ENCODE measurements around the gene SGSM2.
A peak's percentile ranks its signal among the peaks of the same experiment; 100 is the strongest.
"Not testable (repeated sequence)": the region's sequence is repeated elsewhere in the genome, so short reads cannot be mapped to it uniquely, and the experiment has no call there.

SGSM2 gene

GRCh38 chr17:2336852-2337543, at the start of gene SGSM2:
Gene SGSM2 (plus strand): TSS chr17:2337501. CDS start chr17:2337689, 188 bp downstream.
- no peak for DNase-seq (ENCODE audit: low spot score)

GRCh38 chr17:2289878-2290478, 47.3 kb upstream of the SGSM2 start:
- no peak for DNase-seq (ENCODE audit: low spot score)

GRCh38 chr17:2292100-2292499, 45.2 kb upstream of the SGSM2 start:
- no peak for DNase-seq (ENCODE audit: low spot score)

- DNase-seq (ENCODE audit: low spot score): no peak
These were observed 41.7 kb upstream of the SGSM2 start for GRCh38 chr17:2295575-2295974.

GRCh38 chr17:2297023-2297422, 40.3 kb upstream of the SGSM2 start:
- DNase-seq (ENCODE audit: low spot score): no peak

GRCh38 chr17:2299136-2299535, 38.2 kb upstream of the SGSM2 start:
- no peak for DNase-seq (ENCODE audit: low spot score)

GRCh38 chr17:2299756-2300155, 37.5 kb upstream of the SGSM2 start:
- DNase-seq (ENCODE audit: low spot score): no peak

- DNase-seq (ENCODE audit: low spot score): no peak
These were observed 34.5 kb upstream of the SGSM2 start for GRCh38 chr17:2302778-2303203.

- DNase-seq (ENCODE audit: low spot score): peak; percentile 79
These were observed 33.8 kb upstream of the SGSM2 start, which contains the start of the genes SMG6 and SRR for GRCh38 chr17:2303204-2304188. Gene SMG6 (minus strand): TSS chr17:2303785. CDS start chr17:2303720, 65 bp downstream. Gene SRR (plus strand): TSS chr17:2303950. CDS start chr17:2315561, 11,611 bp downstream.

- no peak for DNase-seq (ENCODE audit: low spot score)
These were observed 32.4 kb upstream of the SGSM2 start for GRCh38 chr17:2304931-2305330.

- no peak for DNase-seq (ENCODE audit: low spot score)
These were observed 27.8 kb upstream of the SGSM2 start for GRCh38 chr17:2309338-2310154.

- no peak for DNase-seq (ENCODE audit: low spot score)
These were observed 24.6 kb upstream of the SGSM2 start for GRCh38 chr17:2312736-2313135.

GRCh38 chr17:2316916-2317205, 20.4 kb upstream of the SGSM2 start:
- DNase-seq (ENCODE audit: low spot score): not testable (repeated sequence)

GRCh38 chr17:2317796-2318195, 19.5 kb upstream of the SGSM2 start:
- no peak for DNase-seq (ENCODE audit: low spot score)

GRCh38 chr17:2319051-2319450, 18.2 kb upstream of the SGSM2 start:
- no peak for DNase-seq (ENCODE audit: low spot score)

GRCh38 chr17:2321399-2321798, 15.9 kb upstream of the SGSM2 start:
- DNase-seq (ENCODE audit: low spot score): no peak

- no peak for DNase-seq (ENCODE audit: low spot score)
These were observed 13.5 kb upstream of the SGSM2 start for GRCh38 chr17:2323629-2324314.

- DNase-seq (ENCODE audit: low spot score): no peak
These were observed 6.0 kb upstream of the SGSM2 start for GRCh38 chr17:2331303-2331702.

GRCh38 chr17:2335726-2336214, 1.5 kb upstream of the SGSM2 start:
- DNase-seq (ENCODE audit: low spot score): no peak

GRCh38 chr17:2336215-2336851, 968 bp upstream of the SGSM2 start, which contains the start of gene TSR1:
Gene TSR1 (minus strand): TSS chr17:2336457. CDS start chr17:2336427, 30 bp downstream.
- DNase-seq (ENCODE audit: low spot score): peak; percentile 88
